NCI-H2029 (cell line): Measurements from ENCODE around the gene CLEC10A.
"Not testable (repeated sequence)": the region's sequence is repeated elsewhere in the genome, so short reads cannot be mapped to it uniquely, and the experiment has no call there.

ENCODE experiments used
- DNase-seq: peaks from one replicate; lab custom pipeline; 2025; lab: John Stamatoyannopoulos, UW

The CLEC10A gene

DNA sequence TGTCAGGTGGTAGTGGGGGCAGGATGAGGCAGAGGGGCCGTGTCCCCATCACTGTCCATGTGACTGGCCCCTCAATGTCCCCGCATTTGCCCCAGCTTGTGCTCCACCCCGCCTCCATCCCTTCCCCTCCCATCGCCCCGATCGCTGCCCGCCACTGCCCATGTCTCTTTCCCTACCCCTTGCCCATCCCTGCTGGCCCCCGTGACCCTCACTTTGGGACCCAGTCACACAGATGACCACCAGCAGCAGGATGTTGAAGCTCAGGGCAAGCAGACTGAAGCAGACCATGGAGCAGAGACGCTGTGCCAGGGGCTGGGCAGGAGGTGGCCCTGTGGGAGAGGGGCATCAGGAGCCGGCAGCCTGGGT, 28.5 kb upstream of the CLEC10A start:
- DNase-seq: no peak

DNA sequence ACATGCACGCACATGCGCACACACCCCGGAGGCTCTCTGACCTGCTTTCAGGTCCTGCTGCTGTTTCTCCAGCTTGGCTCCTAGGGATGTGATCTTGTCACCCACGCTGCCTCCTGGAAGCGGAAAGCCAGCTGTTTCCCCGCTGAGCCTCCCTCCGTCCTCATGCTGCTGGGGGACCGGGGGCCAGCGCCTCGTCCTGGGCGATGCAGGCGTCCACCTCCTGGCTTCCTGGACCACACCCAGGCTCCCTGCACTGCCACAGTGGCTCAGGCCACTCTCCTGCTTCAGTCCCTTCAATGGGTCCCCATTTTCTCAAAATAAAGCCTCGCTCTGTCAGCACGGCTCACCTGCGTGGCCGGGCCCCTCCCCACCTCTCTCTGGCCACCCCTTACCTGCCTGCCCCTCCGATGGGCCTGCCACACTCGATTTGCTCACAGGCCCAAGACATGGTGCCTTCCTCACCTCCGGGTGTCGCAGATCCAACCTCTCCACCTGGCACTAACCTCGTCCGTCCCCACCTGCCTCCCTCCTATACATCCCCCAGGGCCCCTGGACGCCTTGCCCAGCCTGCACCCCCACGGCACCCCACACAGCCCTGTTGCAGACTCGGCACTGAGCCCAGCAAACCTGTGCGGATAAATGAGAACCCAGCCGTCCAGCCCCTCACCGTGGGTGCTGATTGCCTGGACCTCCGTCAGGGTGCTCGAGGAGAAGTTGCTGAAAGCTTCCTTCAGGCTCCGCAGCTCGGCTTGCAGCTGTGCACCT, 27.9 kb upstream of the CLEC10A start:
- DNase-seq: no peak

DNA sequence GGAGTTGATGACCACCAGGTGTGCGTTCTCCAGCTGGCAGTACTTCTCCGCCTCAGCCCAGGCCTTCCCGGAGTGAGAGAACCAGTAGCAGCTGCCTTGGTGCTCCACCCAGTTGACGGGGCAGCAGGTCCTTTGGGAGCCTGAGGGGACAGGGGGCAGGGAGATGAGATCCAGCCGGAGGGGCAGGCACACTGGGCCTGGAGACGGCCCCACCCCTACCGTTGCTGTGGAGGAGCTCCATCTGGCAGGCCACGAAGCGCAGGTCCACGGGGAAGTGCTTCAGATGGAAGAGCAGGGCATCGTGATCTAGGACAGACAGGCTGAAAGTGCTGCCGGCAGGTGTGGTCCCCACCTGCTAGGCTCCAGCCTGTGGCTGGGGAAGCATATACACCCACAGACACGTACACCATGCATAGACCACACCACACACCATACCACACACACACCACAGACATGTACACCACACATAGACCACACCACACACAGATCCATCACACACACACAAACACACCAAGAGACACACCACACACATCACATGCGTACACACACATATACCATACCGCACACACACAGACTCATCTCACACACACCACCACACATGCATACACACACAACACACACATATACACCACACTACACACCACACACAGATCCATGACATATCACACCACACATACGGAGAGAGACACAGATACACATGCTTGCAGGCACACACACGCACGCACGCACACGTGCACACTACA, 27.1 kb upstream of the CLEC10A start:
- DNase-seq: peak; percentile 7

DNA sequence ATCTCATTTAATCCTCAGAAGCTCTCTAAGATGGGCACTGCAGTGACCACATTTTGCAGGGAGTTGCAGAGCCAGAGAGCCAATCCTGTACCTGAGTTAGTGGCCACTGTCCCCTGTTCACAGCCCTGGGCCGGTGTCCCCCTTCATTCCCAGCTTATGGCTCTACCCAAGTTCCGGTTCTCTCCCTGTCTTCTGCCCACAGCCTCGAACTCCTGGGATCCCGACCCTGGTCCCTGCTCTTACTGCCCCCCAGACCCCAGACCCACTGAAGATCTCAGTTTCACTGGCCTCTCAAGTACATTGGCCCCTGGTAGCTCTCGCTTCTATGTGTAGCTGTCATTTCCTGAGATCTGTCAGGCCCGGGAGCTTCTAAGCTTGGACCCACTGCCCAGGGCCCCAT, 22.4 kb upstream of the CLEC10A start:
- no peak for DNase-seq

DNA sequence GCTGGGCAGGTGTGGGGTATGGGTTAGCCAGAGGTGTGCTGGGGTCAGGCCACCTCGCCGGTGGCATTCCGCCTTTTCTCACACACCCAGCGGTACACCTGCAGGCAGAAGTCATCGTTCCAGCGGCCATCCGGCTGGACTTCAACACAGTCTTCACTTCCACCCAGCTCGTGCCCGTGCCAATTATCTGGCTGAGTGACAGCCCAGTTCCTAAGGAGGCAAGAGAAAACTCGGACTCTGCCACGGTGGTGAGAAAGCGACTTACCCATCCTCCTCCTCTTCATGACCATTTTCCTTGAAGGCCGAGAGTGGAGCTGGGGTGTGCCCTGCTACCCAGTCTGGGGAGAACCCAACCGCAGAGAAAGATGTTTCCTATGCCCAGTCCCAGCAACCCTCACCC, 21.5 kb upstream of the CLEC10A start:
- DNase-seq: no peak

DNA sequence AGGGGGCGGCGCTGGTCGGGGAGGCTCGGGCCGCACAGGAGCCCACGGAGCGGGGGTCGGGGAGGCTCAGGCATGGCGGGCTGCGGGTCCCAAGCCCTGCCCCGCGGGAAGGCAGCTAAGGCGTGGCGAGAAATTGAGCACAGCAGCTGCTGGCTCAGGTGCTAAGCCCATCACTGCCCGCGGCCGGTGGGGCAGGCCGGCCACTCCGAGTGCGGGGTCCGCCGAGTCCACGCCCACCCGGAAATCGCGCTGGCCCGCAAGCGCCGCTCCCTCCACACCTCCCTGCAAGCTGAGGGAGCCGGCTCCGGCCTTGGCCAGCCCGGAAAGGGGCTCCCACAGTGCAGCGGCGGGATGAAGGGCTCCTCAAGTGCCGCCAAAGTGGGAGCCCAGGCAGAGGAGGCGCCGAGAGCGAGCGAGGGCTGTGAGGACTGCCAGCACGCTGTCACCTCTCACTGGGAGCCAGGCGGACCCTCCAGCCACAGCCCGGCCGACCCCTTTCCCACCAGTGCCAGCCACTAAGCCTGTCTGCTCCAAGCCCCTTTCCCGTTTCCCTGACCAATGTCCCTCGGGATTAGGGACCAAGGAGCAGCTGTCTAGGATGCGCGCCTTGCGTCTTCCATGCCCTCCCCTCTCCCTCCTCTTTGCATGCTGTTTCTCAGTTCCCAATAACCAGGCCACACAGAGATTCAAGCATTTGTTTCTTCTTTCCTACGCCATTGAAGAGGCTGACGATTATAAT, 20.8 kb upstream of the CLEC10A start:
- DNase-seq: not testable (repeated sequence)

DNA sequence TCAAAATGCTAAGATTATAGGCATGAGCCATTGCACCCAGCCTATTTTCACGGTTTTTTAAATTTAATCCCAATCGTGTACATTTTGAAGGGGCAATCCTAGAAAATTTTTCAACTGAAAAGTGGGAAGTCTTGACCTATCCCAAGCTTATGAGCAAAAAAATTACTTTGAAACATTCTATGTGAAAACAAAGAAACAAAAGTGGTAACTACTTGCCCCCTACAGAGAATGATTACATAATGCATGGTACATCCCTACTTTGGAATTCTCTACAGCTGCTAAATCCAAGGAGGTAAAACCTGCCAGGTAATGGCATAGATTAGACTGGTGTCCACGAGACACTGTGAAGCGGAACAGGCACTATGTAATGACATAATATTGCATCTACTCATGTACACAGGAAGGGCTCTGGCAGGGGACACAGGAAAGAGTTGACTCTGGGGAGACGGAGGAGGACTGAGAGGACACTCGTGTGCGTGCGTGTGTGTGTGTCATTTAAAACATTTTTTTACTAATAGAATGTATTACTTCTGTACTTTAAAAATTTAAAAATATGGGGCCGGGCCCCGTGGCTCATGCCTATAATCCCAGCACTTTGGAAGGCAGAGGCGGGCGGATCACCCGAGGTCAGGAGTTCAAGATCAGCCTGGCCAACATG, 18.9 kb upstream of the CLEC10A start:
- DNase-seq: no peak

DNA sequence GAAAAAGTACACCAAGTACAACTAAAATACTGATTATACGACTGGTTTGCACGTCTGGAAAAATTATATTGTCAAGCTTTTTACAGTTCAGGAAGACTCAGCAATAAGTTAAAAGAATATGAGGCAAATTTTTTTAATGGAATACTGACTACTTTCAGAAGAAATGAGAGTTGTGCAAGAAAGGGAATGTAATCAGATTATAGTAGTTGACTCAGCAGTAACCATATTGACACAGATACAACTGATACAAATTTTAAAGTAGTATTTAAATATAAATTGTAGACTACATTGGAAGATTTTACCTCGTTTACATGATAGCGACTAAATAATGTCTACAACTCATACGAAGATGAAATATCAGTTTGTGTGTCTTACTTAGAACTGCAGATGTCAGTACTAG, 17.9 kb upstream of the CLEC10A start:
- no peak for DNase-seq

DNA sequence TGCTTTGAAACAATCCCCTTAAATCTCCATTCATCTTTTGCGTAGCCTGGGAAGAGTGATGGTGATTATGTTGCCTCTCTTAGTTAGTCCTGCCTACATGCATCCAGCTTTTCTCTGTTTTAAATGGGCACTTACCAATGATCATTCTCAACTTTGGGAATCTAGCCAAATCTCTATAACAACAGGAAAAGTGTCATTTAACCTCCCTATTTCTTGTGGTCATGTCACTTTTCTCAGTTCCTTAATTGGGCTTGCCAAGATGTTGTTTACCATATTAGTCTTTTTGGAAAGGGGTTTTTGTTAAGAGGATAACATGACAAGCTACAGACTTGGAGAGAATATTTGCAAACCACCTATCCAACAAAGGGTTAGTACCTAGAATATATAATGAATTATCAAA, 15.6 kb upstream of the CLEC10A start:
- DNase-seq: no peak

DNA sequence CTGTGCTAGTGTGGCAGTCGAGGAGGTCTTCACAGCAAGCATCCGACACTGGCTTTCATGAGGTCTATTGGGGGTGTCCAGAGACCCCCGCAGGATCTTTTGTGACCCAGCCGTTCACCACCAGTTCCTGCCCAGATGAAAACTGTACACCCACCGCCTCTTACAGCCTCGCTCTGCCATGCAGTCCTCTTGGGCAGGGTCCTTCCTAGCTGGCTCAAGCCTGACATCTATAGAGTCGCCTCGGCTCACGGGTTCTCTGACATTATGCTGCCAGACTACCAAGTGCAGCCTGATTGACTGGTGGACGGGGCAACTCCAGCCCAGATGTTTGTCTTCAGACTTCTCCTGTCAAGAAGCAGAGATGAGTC, 14.6 kb upstream of the CLEC10A start:
- no peak for DNase-seq

DNA sequence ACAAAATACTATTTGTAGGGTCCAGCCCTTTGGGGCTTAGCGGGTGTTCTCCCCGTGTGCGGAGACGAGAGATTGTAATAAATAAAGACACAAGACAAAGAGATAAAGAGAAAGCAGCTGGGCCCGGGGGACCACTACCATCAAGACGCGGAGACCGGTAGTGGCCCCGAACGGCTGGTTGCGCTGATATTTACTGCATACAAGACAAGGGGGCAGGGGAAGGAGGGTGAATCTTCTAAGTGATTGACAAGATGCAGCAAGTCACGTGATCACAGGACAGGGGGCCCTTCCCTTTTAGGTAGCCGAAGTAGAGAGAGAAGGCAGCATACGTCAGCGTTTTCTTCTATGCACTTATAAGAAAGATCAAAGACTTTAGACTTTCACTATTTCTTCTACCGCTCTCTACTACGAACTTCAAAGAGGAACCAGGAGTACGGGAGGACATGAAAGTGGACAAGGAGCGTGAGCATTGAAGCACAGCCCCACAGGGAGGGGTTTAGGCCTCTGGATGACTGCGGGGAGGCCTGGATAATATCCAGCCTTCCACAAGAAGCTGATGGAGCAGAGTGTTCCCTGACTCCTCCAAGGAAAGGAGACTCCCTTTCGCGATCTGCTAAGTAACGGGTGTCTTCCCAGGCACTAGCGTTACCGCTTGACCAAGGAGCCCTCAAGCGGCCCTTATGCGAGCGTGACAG, 11.4 kb upstream of the CLEC10A start:
- DNase-seq: not testable (repeated sequence)

DNA sequence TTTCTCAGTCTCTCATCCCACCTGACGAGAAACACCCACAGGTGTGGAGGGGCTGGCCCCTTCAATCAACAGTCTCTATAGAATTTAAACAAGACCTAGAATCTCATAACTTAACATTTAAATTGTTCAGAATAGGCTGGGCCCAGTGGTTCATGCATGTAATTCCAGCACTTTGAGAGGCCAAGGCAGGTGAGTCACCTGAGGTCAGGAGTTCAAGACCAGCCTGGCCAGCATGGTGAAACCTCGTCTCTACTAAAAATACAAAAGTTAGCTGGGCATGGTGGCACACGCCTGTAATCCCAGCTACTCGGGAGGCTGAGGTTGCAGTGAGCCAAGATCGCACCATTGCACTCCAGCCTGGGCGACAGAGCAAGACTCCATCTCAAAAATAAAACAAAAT, 9.5 kb upstream of the CLEC10A start:
- not testable (repeated sequence) for DNase-seq

DNA sequence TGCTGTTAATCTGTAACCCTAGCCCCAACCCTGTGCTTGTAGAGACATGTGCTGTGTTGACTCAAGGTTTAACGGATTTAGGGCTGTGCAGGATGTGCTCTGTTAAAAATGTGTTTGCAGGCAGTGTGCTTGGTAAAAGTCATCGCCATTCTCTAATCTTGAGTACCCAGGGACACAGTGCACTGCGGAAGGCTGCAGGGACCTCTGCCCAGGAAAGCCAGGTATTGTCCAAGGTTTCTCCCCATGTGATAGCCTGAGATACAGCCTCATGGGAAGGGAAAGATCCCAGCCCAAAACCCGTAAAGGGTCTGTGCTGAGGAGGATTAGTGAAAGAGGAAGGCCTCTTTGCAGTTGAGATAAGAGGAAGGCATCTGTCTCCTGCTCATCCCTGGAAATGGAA, 8.4 kb upstream of the CLEC10A start:
- not testable (repeated sequence) for DNase-seq

DNA sequence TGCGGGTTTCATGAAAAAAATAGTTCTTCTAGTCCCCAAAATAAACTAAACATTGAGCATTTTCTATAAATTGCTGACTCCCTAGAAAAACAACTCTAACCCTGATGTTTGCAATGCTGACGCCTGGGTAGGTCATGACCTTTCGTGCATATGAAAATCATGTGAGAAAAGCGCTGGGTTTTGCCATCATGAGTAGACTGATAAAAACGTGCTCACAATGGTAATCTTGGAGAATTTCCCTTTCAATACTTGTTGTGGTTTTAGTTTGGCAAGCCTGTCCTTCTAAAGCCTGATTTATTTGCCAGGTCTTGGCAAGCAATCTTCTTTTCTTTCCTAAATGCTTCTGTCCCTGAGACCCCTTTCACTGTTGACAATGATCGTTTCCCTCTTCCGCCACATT, 4.0 kb upstream of the CLEC10A start:
- no peak for DNase-seq

DNA sequence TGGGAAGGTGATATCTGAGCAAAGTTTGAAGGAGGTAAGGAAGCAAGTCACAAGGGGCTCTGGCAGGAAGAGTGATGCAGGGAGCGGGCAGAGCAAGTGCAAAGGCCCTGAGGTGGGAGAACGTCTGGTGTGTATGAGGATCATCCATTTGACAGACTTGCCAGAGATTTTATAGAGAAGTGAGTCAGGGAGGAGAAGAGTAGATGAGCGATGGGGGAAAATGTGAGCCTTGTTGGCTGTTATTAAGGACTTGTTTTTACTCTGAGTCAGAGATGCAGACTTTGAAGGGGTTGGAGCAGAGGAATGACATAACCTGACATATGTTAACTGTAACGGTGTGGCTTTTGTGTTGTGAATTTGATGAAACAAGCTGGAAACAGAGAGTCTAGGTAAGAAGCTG, 3.5 kb upstream of the CLEC10A start:
- DNase-seq: no peak

DNA sequence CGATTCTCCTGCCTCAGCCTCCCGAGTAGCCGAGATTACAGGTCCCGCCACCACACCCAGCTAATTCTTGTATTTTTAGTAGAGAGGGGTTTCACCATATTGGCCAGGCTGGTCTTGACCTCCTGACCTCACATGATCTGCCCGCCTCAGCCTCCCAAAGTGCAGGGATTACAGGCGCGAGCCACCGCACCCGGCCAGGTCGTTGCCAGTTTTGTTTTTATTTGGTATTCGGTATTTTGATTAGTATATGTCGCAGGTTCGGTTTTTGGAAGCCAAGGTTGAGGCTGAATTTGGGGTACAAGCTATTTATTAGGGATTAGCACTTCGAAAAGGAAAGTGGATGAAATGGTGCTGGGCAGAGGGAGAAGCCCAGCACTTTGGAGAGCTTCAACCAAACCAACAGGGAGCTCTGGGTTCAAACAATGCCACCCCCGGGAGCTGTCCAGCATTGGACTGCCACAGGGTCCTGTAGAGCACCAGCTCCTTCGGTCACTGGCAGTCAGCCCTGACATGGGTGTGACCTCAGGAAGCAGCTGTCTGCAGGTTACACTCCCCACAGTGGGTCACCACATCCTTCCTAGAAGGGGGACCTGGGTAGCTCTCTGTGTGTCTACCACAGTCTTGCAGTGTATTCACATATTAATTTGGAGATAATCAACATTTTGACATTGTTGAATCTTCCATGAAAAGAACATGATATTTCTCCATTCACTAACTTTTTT, 1.5 kb upstream of the CLEC10A start:
- no peak for DNase-seq

DNA sequence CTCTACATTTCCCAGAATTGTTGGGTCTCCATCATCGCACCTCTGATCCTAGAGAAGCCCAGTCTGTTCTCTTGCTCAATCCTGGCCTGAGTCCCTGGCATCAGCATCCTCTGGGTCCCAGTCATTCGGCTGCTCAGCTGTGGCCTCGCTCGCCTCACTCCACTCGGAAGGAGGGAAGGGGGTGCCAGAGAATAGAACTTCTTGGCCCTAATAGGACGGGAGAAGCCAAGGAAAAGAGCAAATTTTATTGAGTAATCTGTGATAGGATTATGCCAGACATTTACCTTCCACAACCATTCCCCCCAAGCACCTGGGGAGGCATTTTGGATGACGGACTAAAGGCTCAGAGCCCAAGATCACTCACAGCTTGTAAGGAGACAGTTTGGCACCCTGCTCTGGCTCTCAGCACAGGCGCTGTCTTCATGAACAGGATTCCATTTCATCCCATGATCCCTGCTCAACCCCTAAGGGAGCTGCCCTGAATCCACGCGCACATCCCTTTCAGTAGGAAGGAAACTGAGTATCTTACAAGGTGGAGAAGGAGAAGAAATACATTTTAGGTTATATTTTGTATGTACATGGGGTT, 498 bp upstream of the CLEC10A start:
- no peak for DNase-seq

DNA sequence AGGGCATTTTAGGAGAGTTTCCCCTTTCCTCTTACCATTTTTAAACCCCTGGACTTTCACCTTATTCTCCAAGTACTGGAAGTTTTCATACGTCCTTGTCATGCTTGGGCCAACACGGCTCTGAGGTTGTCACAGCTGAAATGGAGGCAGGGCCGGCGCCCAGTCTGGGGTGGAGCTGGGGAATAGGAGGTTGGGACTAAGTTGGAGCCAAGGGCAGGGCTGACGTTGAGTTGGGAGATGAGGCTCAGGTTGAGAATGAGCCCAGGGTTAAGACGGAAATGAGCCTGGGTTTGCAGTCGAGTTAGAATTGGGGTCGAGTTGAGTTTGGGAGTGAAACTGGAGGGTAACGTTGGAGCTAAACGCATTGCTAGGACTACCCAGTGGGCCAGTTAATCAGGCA, 1.3 kb downstream of the CLEC10A start:
- no peak for DNase-seq

DNA sequence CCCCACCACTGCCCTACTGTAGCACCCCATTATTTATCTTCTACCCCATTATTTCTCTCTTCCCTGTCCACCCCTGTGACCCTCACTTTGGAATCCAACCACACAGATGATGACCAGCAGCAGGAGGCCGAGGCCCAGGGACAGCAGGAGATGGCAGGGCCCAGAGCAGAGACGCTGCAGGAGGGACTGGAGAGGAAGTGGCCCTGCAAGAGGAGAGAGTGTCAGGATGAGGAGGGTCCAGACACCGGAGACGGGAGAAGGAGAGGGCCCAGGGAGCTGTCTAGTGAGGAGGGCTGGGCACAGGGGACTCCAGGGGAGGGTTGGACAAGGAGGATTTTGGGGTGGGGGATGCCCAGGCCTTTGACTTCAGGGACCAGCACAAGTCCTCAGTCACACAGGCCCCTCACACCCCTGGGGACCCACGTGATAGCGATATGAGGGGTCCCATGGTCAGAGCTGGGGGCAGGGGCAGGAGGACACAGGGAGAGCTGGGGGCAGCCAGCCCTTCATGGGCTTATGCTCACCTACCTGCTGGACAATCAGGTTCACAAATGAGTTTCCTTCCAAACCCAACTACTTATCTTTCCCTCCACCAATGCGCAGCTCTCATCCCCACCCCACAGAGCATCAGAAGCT, 2.0 kb downstream of the CLEC10A start:
- no peak for DNase-seq

DNA sequence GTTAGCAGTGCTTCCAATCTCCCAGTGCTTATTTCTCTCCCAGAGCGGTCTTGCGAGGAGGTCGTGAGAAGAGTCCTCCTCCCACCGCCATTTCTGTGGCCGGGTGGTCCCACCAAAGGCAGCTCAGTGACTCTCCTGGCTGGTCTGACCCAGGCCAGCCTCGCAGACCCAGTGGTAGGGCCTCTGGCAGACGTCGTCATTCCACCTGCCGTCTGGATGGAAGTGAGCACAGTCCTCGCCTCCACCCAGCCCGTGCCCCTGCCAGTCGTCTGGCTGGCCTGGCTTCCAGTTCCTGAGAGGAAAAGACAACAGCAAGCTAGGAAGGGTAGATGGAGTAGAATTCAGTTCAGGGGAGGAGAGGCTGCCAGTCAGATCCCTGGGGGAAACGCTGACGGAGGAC, 5.1 kb downstream of the CLEC10A start:
- no peak for DNase-seq
